IPS DF 4.7 (cell line): Measurements from ENCODE around the gene IL6R.

Experiments used
- DNase-seq: peaks from one replicate; pipeline ENCODE4 v3.0.0-alpha.2; 2013; ENCODE audit warnings: low spot score; ENCODE audit errors: extremely low read depth

Gene IL6R

GRCh38 chr1:154448331-154448811, 43.2 kb downstream of the IL6R start:
- no peak for DNase-seq

DNA sequence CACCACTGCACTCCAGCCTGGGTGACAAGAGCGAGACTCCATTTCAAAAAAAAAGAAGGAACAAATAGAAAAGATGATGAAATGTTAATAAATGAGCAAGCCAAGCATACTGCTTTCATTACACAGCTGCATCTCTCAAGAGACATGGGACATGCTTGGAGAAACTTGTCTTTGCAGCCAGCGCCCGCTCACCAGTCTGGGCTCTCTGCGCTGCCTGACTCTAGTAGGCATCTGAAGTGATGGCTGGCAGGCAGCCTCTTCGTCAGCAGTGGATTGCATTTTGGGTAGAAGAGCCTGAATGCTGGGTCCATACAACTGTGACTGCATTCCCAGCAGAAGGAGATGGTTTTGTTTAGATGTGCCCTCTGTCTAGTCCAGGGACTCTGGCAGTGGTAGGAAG, 48.0 kb downstream of the IL6R start:
- DNase-seq: no peak

- no peak for DNase-seq
Measured at GRCh38 chr1:154453574-154454352, 48.6 kb downstream of the IL6R start.

GRCh38 chr1:154454386-154455120, 49.4 kb downstream of the IL6R start:
- DNase-seq: no peak

- no peak for DNase-seq
Measured at GRCh38 chr1:154456631-154457030, 51.5 kb downstream of the IL6R start.

- DNase-seq: no peak
Measured at GRCh38 chr1:154459080-154459479, 53.9 kb downstream of the IL6R start.

DNA sequence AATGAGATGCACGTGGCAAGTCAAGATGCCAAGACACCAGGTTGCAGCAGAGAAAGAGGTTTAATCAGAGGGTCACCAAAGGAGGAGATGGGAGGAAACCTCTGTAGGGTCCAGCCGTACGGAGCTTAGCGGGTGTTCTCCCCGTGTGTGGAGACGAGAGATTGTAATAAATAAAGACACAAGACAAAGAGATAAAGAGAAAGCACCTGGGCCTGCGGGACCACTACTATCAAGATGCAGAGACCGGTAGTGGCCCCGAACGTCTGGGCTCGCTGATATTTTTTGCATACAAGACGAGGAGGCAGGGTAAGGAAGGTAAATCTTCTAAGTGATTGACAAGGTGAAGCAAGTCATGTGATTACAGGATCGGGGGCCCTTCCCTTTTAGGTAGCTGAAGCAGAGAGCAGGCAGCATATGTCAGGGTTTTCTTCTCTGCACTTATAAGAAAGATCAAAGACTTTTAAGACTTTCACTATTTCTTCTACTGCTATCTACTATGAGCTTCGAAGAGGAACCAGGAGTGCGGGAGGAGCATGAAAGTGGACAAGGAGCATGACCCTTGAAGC, 55.6 kb downstream of the IL6R start:
- DNase-seq: no peak

- DNase-seq: no peak
Measured at GRCh38 chr1:154463512-154463990, 58.4 kb downstream of the IL6R start.

- no peak for DNase-seq
Measured at GRCh38 chr1:154465621-154466195, 60.6 kb downstream of the IL6R start.

DNA sequence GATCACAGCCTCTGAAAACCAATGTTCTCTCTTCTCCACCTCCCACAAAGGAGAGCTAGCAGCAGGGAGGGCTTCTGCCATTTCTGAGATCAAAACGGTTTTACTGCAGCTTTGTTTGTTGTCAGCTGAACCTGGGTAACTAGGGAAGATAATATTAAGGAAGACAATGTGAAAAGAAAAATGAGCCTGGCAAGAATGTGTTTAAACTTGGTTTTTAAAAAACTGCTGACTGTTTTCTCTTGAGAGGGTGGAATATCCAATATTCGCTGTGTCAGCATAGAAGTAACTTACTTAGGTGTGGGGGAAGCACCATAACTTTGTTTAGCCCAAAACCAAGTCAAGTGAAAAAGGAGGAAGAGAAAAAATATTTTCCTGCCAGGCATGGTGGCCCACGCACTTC, 61.1 kb downstream of the IL6R start:
- no peak for DNase-seq

DNA sequence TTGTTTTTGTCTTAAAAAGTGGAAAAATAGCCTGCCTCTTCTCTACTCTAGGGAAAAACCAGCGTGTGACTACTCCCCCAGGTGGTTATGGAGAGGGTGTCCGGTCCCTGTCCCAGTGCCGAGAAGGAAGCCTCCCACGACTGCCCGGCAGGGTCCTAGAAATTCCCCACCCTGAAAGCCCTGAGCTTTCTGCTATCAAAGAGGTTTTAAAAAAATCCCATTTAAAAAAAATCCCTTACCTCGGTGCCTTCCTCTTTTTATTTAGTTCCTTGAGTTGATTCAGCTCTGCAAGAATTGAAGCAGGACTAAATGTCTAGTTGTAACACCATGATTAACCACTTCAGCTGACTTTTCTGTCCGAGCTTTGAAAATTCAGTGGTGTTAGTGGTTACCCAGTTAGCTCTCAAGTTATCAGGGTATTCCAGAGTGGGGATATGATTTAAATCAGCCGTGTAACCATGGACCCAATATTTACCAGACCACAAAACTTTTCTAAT, 61.8 kb downstream of the IL6R start:
- no peak for DNase-seq

GRCh38 chr1:154467434-154468102, 62.4 kb downstream of the IL6R start:
- DNase-seq: no peak

GRCh38 chr1:154468535-154469250, 63.5 kb downstream of the IL6R start:
- no peak for DNase-seq

GRCh38 chr1:154469844-154470560, 64.9 kb downstream of the IL6R start:
- no peak for DNase-seq

DNA sequence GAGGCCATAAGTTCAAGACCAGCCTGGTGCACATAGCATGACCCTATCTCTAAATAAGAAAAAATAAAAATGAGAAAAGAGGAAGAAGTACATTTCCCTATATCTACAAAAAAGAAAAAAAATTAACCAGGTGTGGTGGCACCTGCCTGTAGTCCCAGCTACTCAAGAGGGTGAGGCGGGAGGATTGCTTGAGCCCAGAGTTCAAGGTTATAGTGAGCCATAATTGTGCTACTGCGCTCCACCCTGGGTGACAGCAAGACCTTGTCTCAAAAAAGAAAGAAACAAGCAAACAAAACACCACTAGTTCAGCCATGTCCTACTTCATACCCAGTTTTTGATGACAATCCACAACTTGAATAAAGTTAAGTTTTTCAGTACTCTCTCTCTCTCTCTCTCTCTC, 66.2 kb downstream of the IL6R start:
- no peak for DNase-seq

DNA sequence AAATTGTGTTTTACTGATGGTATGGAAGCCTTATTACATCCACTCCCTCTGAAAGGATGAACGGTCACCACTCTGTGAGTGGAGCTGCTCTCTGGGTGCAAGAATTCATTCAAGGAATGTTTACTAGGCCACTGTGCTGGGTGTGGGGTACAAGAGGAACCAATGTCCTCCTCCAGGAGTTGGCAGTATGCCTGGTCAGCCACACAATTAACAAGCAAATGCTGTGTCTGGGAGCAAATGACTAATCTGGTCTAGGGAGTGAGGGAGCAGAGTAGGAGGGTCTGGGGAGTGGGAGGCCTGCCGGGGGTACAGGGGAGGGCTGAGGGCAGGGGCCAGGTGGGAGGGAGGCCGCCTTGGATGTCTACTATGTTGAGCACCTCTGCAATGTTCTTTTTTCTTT, 69.7 kb downstream of the IL6R start:
- DNase-seq: no peak

GRCh38 chr1:154476791-154477190, 71.6 kb downstream of the IL6R start:
- DNase-seq: no peak

DNA sequence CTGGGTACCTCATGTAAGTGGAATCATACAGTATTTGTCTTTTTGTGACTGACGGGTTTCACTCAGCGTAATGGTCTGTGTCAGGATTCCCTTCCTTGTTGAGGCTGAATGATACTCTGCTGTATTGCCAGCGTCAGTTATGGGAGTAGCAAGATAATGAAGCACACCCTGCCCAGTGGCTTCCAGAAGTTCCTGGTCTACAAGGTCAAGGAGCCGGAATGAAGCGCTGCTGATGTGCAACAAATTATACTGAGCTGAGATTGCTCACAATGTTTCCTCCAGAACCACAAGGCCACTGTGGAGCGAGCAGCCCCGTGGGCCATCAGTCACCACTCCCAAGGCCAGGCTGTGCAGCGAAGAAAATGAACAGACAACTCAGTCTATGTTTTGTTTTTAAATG, 72.9 kb downstream of the IL6R start:
- DNase-seq: no peak

- no peak for DNase-seq
Measured at GRCh38 chr1:154478639-154479038, 73.5 kb downstream of the IL6R start.
